ES-I3 (cell line): Measurements from ENCODE around the gene BMP3.

Source experiments
- H3K36me3 ChIP-seq: 2 replicates; pipeline ENCODE4 v1.6.1; 2013; ENCODE audit warnings: mild to moderate bottlenecking, low read length, control low read depth, moderate library complexity; ENCODE audit not compliant: insufficient read depth
- H3K4me1 ChIP-seq: 2 replicates; pipeline ENCODE4 v1.6.1; 2013; ENCODE audit warnings: mild to moderate bottlenecking, control low read depth, low read length; ENCODE audit not compliant: insufficient read depth
- H3K9ac ChIP-seq: 2 replicates; pipeline ENCODE4 v1.6.1; 2013; ENCODE audit warnings: low read depth, mild to moderate bottlenecking, low read length, moderate library complexity
- H3K9me3 ChIP-seq: 2 replicates; pipeline ENCODE4 v1.6.1; 2013; ENCODE audit warnings: mild to moderate bottlenecking, low read length, moderate library complexity; ENCODE audit not compliant: control insufficient read depth, insufficient read depth

The BMP3 gene

DNA sequence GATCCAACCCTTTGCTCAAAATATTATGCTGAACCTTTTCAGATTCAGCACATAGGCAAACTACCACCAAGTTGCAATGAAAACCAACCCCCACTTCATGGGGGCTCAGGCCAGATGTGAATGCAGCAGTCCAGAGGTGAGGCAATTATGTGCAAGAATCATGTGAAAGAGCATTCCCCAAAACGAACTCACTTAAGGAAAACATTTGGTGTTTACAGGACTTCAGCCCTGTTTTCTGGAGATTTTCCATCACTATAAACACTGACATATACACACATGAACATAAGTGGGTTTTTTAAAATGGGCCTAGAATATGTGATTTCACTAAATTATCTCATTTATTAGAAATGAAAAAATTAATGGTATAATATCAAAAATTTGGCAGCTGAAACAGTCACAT, 31.5 kb downstream of the BMP3 start:
- H3K4me1 ChIP-seq: no peaks in the 10 kb centered on the region
- H3K36me3 ChIP-seq: no peaks in the 10 kb centered on the region
- no peak overlapping the region for H3K9ac ChIP-seq
- no peaks in the 10 kb centered on the region for H3K9me3 ChIP-seq

DNA sequence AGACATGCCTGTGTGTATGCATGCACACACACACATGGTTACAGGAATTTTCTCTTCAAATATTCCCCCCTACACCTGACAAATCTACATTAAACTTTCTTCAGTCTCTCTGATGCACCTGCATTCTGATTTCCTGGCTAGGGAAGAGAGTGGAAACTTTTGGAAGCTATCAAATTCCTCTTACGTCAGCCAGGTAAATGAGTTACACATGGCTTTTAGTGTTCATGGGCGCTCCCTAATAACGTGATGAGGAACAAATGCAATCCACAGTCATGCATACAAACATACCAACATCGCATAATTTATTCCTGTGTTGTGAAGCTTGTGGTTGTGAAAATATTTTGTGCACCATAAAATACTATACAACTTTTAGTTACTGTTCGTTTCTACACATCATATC, 34.9 kb downstream of the BMP3 start:
- H3K9ac ChIP-seq: no peak overlapping the region
- no peaks in the 10 kb centered on the region for H3K9me3 ChIP-seq
- H3K36me3 ChIP-seq: no peaks in the 10 kb centered on the region
- H3K4me1 ChIP-seq: no peaks in the 10 kb centered on the region

DNA sequence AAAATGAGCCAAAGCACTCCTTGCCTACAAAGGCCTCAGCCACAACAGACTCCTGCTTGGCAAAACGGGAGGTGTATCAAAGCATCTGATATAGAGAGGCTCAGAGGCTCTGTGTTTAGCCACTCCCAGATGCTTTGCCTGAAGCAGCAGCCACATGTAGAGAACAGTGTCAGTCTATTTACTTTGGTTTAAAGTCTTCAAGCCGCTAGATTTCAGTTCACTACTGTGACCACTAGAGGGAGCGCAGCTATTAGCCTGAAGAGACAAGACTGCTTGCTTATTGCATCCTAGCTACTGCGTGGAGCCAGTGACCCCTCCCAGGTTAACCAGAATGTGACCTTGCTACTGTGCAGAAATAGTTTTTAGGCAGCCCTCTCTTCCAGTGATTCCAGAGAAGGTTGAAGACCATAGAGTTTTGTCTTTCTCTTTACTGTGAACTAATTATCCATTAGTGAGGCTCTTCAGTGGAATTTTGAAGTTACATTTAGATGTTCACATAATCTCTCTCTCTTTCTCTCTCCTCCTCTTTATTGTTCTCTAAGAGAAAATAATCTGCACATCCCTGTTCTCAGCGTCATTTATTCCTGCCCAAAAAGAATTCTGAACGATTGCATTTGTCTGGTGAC, 39.3 kb downstream of the BMP3 start:
- Histone ChIP-seq H3K9me3 (no peaks in the 10 kb centered on the region), H3K36me3 (no peaks in the 10 kb centered on the region), H3K4me1 (no peaks in the 10 kb centered on the region), H3K9ac (no peak overlapping the region)

DNA sequence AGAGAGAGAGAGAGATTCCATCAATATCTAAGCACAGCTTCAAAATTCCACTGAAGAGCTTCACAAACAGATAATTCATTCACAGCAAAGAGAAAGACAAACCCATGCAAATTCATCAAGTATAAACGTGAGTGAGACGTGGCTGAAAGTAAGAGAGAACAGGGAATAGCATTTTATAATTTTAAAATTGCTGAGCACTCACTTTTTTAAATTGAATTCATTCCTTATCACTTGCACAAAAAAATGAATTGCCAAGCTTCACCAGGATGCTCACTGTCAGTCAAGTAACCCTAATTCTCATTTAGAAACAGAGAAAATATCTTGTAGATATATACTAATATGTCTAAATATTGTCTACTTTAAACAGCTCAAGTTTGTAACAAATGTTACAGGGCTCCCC, 40.5 kb downstream of the BMP3 start:
- H3K9ac ChIP-seq: no peak overlapping the region
- no peaks in the 10 kb centered on the region for H3K36me3 ChIP-seq
- H3K4me1 ChIP-seq: no peaks in the 10 kb centered on the region
- H3K9me3 ChIP-seq: no peaks in the 10 kb centered on the region

DNA sequence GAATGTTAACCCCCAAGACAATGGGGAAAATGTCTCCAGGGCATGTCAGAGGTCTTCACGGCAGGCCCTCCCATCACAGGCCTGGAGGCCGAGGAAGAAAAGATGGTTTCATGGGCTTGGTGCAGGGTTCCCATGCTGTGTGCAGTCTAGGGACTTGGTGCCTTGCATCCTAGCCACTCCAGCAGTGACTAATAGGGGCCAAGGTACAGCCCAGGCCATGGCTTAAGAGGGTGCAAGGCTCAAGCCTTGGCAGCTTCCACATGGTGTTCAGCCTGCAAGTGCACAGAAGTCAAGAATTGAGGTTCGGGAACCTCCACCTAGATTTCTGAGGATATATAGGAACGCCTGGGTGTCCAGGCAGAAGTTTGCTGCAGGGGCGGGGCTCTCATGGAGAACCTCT, 50.6 kb downstream of the BMP3 start:
- Histone ChIP-seq H3K9me3 (no peaks in the 10 kb centered on the region), H3K4me1 (no peaks in the 10 kb centered on the region)

DNA sequence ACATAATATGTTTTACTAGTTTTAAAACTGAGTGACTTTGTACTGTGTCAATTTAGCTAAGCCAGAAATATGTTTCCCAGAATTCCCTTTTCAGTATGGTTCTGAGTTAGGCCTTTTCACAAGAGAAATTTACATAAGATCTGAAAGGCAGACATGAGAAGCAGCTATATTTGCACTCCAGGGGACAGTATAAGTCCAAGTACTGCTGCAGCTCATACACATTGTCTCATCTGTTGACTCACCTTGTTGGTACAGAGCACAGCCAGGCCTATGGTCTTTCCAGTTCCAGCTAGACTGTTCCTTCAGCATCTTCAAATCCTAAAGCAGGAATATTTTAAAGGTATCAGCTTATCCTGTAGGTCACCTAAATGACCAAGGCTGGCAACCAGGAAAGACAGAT, 53.5 kb downstream of the BMP3 start:
- H3K4me1 ChIP-seq: no peaks in the 10 kb centered on the region
- H3K9ac ChIP-seq: no peak overlapping the region
- H3K9me3 ChIP-seq: no peaks in the 10 kb centered on the region
- no peaks in the 10 kb centered on the region for H3K36me3 ChIP-seq

More for the DNA sequence above, 50.6 kb downstream of the BMP3 start:
- Histone ChIP-seq H3K36me3 (no peaks in the 10 kb centered on the region), H3K9ac (no peak overlapping the region)

DNA sequence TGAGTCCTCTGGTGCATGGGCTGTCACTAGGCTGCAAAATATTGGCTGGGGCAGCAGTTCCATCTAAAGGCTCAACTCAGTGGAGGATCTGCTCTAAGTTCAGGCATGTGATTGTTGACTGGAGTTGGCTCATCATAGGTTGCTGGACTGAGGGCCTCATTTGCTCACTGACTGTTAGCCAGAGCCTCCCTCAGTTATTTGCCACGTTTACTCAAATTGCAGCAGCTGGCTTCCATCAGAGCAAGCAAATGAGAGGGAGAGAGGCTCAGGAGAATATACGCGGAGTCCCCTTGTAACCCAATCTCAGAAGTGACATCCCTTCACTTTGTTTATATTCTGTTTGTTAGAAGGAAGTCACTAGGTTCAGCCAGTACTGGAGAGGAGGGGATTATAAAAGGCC, 54.1 kb downstream of the BMP3 start:
- H3K4me1 ChIP-seq: no peaks in the 10 kb centered on the region

DNA sequence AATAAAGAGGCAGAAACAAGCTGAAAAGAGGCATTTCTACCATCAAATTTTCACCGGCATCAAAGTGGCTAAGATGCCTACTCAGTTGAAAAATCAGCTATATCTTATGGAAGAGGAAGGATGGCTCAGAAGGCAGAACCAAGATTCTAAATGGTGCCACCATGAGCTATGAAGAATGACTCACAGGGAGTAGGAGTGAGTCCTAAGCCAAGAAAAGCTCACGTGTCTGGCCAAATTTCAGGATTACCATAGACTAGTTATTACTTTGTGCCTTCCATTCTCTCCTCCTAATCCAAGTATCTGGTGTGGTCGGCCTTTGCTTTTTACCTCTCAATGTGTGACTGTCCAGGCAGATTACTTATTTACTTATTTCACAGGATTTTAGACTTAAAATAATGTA, 54.8 kb downstream of the BMP3 start:
- Histone ChIP-seq H3K36me3 (no peaks in the 10 kb centered on the region), H3K4me1 (no peaks in the 10 kb centered on the region), H3K9ac (no peak overlapping the region), H3K9me3 (no peaks in the 10 kb centered on the region)

More for the DNA sequence above, 54.1 kb downstream of the BMP3 start:
- Histone ChIP-seq H3K36me3 (no peaks in the 10 kb centered on the region), H3K9me3 (no peaks in the 10 kb centered on the region), H3K9ac (no peak overlapping the region)

DNA sequence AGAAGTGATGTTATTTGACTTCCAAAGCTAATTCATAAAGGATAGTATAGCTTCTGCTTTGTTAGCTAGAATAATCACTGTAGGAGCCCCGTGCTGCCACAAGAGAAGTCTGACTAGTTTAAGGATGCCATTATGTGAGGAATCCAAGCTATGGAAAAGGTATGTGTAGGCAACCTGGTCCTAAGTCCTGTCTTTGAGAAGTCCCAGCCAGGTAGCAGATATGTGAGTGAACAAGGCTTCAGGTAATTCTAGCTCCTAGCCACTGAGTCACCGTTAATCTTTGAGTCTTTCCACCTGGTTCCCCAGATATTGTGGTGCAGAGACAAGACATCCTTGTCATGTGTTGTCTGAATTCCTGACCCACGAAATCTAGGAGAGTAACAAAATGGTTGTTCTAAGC, 55.5 kb downstream of the BMP3 start:
- Histone ChIP-seq H3K36me3 (no peaks in the 10 kb centered on the region), H3K9ac (no peak overlapping the region), H3K9me3 (no peaks in the 10 kb centered on the region), H3K4me1 (no peaks in the 10 kb centered on the region)

DNA sequence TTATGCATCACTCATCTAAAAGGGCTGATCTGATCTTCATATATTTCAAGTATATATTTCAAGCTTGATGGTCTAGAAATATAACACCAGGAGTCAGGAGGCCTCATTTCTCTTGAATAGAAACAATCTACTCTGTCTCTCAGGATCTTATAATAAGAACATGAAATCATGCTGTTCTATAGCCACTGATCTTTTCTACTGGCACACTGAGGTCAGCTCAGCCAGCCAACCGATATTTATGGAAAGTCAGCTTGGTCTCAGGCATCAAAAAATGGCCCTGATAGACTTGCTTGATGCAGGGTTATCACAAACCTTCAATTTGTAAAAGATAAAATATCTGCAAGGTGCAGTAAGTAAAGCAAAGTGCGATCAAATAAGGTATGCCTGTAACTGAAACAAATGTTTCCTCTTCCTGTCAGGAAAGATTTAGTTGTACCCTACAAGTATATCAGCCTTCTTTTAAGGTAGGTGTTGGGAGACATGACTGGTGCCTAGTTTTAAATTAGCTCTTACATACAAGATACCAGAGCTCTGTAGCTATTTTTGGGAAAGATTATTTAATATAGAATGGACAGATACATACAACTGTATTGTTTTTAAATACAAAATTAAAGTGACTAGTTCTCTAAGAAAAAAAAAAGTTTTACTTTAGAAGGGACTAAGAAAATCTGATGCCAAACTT, 63.4 kb downstream of the BMP3 start:
- Histone ChIP-seq H3K9ac (no peak overlapping the region), H3K36me3 (no peaks in the 10 kb centered on the region), H3K9me3 (no peaks in the 10 kb centered on the region), H3K4me1 (no peaks in the 10 kb centered on the region)

DNA sequence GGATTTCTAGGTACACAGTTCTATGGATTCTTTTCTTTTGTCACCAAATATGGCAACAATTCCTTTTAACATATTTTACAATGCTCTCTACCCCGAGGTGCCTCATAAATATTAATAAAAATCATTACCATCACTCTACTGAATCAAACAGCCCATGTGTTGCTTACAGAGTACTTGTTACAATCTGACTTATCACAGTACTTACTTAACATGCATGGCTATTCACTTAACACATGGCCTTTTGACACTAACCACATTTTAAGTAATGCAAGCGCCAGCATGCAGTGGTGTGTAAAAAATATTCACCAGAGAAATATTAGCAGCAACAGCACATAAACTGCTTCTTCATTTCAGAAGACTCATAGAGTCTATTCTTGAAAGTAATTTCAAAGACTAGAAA, 64.9 kb downstream of the BMP3 start:
- H3K9ac ChIP-seq: no peak overlapping the region

DNA sequence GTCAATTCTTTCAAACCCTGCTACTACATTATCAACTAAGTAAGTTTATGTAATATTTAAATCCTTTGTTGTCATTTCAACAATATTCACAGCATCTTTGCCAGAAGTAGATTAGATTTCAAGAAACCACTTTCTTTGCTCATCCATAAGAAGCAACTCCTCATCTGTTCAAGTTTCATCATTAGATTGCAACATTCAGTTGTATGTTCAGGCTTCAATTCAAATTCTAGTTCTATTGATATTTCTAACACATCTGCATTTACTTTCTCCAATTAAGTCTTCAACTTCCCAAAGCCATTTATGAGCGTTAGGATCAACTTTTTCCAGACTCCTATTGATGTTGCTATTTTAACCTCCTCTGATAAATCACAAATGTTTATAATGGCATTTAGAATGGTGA, 66.1 kb downstream of the BMP3 start:
- Histone ChIP-seq H3K36me3 (no peaks in the 10 kb centered on the region), H3K9ac (no peak overlapping the region), H3K9me3 (no peaks in the 10 kb centered on the region), H3K4me1 (no peaks in the 10 kb centered on the region)

More for the DNA sequence above, 64.9 kb downstream of the BMP3 start:
- H3K9me3 ChIP-seq: no peaks in the 10 kb centered on the region
- no peaks in the 10 kb centered on the region for H3K4me1 ChIP-seq
- no peaks in the 10 kb centered on the region for H3K36me3 ChIP-seq

DNA sequence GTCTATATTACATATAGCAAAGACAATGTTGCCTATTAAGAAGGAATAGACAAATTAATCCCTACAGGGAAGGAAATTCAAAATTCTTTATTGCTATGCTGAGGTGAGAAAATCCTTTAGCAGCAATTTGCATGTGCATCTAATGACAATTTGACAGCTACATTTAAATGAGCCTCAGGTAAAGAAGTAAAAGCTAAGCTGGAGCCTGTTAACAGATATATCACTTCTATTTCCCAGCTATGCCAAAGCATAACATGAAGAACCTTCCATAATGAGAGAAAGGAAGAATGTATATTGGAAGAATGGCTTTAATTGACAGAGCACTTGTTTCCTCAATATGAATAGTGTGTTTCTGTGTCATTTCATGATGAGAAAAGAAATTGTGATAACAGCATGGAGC, 71.6 kb downstream of the BMP3 start:
- Histone ChIP-seq H3K4me1 (no peaks in the 10 kb centered on the region), H3K9me3 (no peaks in the 10 kb centered on the region), H3K9ac (no peak overlapping the region), H3K36me3 (no peaks in the 10 kb centered on the region)

DNA sequence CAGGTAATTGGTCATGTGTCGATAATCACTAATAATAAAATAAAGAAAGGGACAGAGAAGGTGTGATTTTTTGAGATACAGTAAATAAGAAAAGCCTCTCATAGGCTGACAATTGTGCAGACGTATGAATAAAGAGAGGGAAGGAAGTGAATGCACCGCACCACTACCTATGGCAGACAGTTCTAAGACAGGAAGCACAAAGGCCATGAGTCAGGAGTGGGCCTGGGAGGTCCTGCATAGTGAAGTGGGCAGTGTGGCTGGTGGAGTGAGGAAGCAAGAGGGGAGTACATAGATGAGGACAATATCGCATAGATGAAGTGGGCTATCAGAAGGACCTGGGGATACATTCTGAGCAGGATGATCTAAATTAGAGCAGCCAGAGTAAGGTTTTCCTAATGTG, 75.6 kb downstream of the BMP3 start:
- H3K36me3 ChIP-seq: no peaks in the 10 kb centered on the region
- H3K9ac ChIP-seq: no peak overlapping the region
- no peaks in the 10 kb centered on the region for H3K9me3 ChIP-seq
- H3K4me1 ChIP-seq: no peaks in the 10 kb centered on the region
